ENCODE measurements around the gene OR8I2.

DNA sequence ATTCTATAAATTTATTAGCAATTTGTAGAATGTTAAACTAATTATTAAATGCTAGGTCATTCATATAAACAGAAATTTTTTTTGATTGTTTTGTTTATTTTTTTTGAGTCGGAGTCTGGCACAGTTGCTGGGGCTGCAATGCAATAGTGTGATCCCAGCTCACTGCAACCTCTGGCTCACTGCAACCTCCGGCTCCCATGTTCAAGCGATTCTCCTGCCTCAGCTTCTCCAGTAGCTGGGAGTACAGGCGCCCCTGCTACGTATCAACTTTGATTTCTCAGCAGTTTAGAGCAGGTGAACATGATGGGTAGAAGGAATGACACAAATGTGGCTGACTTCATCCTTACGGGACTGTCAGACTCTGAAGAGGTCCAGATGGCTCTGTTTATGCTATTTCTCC is 29.0 kb downstream of the OR8I2 start, which contains the start of gene OR8H3:
- TF ChIP-seq POLR2A (IDR thresholded peaks at IDR 0.05) (no peak), POLR2AphosphoS5 (IDR thresholded peaks at IDR 0.05) (no peak), CTCF (IDR thresholded peaks at IDR 0.05) (no peak), EP300 (IDR thresholded peaks at IDR 0.05) (no peak)
